Measurements from ENCODE around the gene RBM10.

The RBM10 gene

GRCh38 chrX:47177079-47177478, 32.1 kb downstream of the RBM10 start:
- Histone ChIP-seq H3K9me3 (ENCODE audit: insufficient read depth, low read length) (no peaks in the 10 kb centered on the region), H3K27me3 (ENCODE audit: low read length) (no peaks in the 10 kb centered on the region), H3F3A (ENCODE audit: insufficient read depth) (no peaks in the 10 kb centered on the region), H3K36me3 (ENCODE audit: low read length) (no peaks in the 10 kb centered on the region), H3K9me2 (replicated peaks; ENCODE audit: insufficient read depth, low read length) (no peaks in the 10 kb centered on the region), H2AFZ (ENCODE audit: low read depth, low read length, severe bottlenecking) (no peak overlapping the region), H4K20me1 (ENCODE audit: low read depth, low read length) (no peaks in the 10 kb centered on the region), H3K4me2 (ENCODE audit: low read depth, low read length, poor library complexity, severe bottlenecking) (no peak overlapping the region), H3K79me2 (ENCODE audit: insufficient read depth, low read length) (no peaks in the 10 kb centered on the region), H3K4me3 (ENCODE audit: insufficient read depth, low read length, poor library complexity, severe bottlenecking) (no peak overlapping the region), H3K27ac (ENCODE audit: low read depth, low read length) (no peak overlapping the region), H3K9ac (ENCODE audit: low read length) (no peak overlapping the region)
- TF ChIP-seq EZH2phosphoT487 (conservative IDR thresholded peaks at IDR 0.05; ENCODE audit: low read length) (no peak), CTCF (IDR thresholded peaks at IDR 0.05; ENCODE audit: insufficient read depth, low read length, poor library complexity, severe bottlenecking) (no peak)

- Histone ChIP-seq H3K27me3 (ENCODE audit: low read length) (no peaks in the 10 kb centered on the region), H3K27ac (ENCODE audit: low read depth, low read length) (no peak overlapping the region), H2AFZ (ENCODE audit: low read depth, low read length, severe bottlenecking) (no peak overlapping the region), H4K20me1 (ENCODE audit: low read depth, low read length) (no peaks in the 10 kb centered on the region), H3K4me3 (ENCODE audit: insufficient read depth, low read length, poor library complexity, severe bottlenecking) (no peak overlapping the region), H3K4me2 (ENCODE audit: low read depth, low read length, poor library complexity, severe bottlenecking) (no peak overlapping the region), H3F3A (ENCODE audit: insufficient read depth) (no peaks in the 10 kb centered on the region), H3K9me3 (ENCODE audit: insufficient read depth, low read length) (no peaks in the 10 kb centered on the region), H3K9me2 (replicated peaks; ENCODE audit: insufficient read depth, low read length) (no peaks in the 10 kb centered on the region), H3K9ac (ENCODE audit: low read length) (no peak overlapping the region), H3K79me2 (ENCODE audit: insufficient read depth, low read length) (no peaks in the 10 kb centered on the region), H3K36me3 (ENCODE audit: low read length) (no peaks in the 10 kb centered on the region)
- TF ChIP-seq EZH2phosphoT487 (conservative IDR thresholded peaks at IDR 0.05; ENCODE audit: low read length) (no peak), CTCF (IDR thresholded peaks at IDR 0.05; ENCODE audit: insufficient read depth, low read length, poor library complexity, severe bottlenecking) (no peak)
These were observed 33.3 kb downstream of the RBM10 start for GRCh38 chrX:47178337-47178736.

GRCh38 chrX:47179221-47179927, 34.4 kb downstream of the RBM10 start:
- Histone ChIP-seq H3K9me3 (ENCODE audit: insufficient read depth, low read length) (no peaks in the 10 kb centered on the region), H3K4me3 (ENCODE audit: insufficient read depth, low read length, poor library complexity, severe bottlenecking) (no peak overlapping the region), H2AFZ (ENCODE audit: low read depth, low read length, severe bottlenecking) (no peak overlapping the region), H3K36me3 (ENCODE audit: low read length) (no peaks in the 10 kb centered on the region), H3K79me2 (ENCODE audit: insufficient read depth, low read length) (no peaks in the 10 kb centered on the region), H3K4me2 (ENCODE audit: low read depth, low read length, poor library complexity, severe bottlenecking) (no peak overlapping the region), H3K27ac (ENCODE audit: low read depth, low read length) (no peak overlapping the region), H4K20me1 (ENCODE audit: low read depth, low read length) (no peaks in the 10 kb centered on the region), H3F3A (ENCODE audit: insufficient read depth) (no peaks in the 10 kb centered on the region), H3K9ac (ENCODE audit: low read length) (no peak overlapping the region), H3K9me2 (replicated peaks; ENCODE audit: insufficient read depth, low read length) (no peaks in the 10 kb centered on the region), H3K27me3 (ENCODE audit: low read length) (no peaks in the 10 kb centered on the region)
- TF ChIP-seq EZH2phosphoT487 (conservative IDR thresholded peaks at IDR 0.05; ENCODE audit: low read length): no peak
- TF ChIP-seq CTCF (IDR thresholded peaks at IDR 0.05; ENCODE audit: insufficient read depth, low read length, poor library complexity, severe bottlenecking): no peak

All from SU-DHL-6 (cell line).